ENCODE results near the gene MACF1. TPM values are rescaled to one million over a fixed set of nuclear protein-coding genes. Genes with fewer than 3 reads are reported as not detected.
"Not testable (repeated sequence)": the region's sequence is repeated elsewhere in the genome, so short reads cannot be mapped to it uniquely, and the experiment has no call there.

MACF1 gene
- total RNA-seq, 1 donor from 2014 or later: 185 TPM

GRCh38 chr1:39438042-39438441 lies 233.5 kb downstream of the MACF1 start:
- Mint-ChIP-seq H3K27me3 (ENCODE audit: low read depth) (no peaks in the 10 kb centered on the region), H3K4me1 (peaks cover 6% of the 10 kb centered on the region), H3K9me3 (no peaks in the 10 kb centered on the region), H3K27ac (ENCODE audit: unreplicated experiment) (peak overlapping the region; percentile 31), H3K4me3 (no peak overlapping the region), H3K36me3 (ENCODE audit: low read depth) (peaks cover 24% of the 10 kb centered on the region)
- no peak for DNase-seq (ENCODE audit: low read depth, low spot score)
- TF ChIP-seq, protein P1, sequence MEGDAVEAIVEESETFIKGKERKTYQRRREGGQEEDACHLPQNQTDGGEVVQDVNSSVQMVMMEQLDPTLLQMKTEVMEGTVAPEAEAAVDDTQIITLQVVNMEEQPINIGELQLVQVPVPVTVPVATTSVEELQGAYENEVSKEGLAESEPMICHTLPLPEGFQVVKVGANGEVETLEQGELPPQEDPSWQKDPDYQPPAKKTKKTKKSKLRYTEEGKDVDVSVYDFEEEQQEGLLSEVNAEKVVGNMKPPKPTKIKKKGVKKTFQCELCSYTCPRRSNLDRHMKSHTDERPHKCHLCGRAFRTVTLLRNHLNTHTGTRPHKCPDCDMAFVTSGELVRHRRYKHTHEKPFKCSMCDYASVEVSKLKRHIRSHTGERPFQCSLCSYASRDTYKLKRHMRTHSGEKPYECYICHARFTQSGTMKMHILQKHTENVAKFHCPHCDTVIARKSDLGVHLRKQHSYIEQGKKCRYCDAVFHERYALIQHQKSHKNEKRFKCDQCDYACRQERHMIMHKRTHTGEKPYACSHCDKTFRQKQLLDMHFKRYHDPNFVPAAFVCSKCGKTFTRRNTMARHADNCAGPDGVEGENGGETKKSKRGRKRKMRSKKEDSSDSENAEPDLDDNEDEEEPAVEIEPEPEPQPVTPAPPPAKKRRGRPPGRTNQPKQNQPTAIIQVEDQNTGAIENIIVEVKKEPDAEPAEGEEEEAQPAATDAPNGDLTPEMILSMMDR (conservative IDR thresholded peaks at IDR 0.05): no peak

GRCh38 chr1:39440856-39441255 lies 236.4 kb downstream of the MACF1 start:
- no peak for DNase-seq (ENCODE audit: low read depth, low spot score)
- H3K4me1 Mint-ChIP-seq: peaks cover 6% of the 10 kb centered on the region
- H3K27ac Mint-ChIP-seq (ENCODE audit: unreplicated experiment): no peak overlapping the region
- TF ChIP-seq, protein P1 (conservative IDR thresholded peaks at IDR 0.05): no peak
- H3K9me3 Mint-ChIP-seq: no peaks in the 10 kb centered on the region
- H3K4me3 Mint-ChIP-seq: no peak overlapping the region
- H3K36me3 Mint-ChIP-seq (ENCODE audit: low read depth): peaks cover 38% of the 10 kb centered on the region
- H3K27me3 Mint-ChIP-seq (ENCODE audit: low read depth): no peaks in the 10 kb centered on the region

DNA sequence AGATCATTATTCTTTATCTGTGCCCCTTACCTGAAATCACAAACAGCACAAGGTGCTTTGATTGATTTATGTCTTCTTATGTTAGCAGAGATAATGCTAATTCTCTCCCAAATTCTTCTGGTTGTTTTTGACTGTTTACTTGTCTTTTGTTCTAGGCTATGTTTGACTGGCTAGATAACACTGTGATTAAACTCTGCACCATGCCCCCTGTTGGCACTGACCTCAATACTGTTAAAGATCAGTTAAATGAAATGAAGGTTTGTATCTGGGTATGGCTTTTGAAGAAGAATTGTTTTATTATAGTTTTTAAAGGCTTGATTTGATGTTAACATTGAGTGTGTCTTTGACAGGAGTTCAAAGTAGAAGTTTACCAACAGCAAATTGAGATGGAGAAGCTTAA lies 237.3 kb downstream of the MACF1 start:
- Mint-ChIP-seq H3K36me3 (ENCODE audit: low read depth) (peaks cover 35% of the 10 kb centered on the region), H3K9me3 (no peaks in the 10 kb centered on the region), H3K27me3 (ENCODE audit: low read depth) (no peaks in the 10 kb centered on the region), H3K27ac (ENCODE audit: unreplicated experiment) (no peak overlapping the region), H3K4me1 (peaks cover 6% of the 10 kb centered on the region), H3K4me3 (no peak overlapping the region)
- no peak for DNase-seq (ENCODE audit: low read depth, low spot score)
- TF ChIP-seq, protein P1 (conservative IDR thresholded peaks at IDR 0.05): no peak

- Mint-ChIP-seq H3K4me1 (no peaks in the 10 kb centered on the region), H3K27me3 (ENCODE audit: low read depth) (no peaks in the 10 kb centered on the region), H3K4me3 (no peak overlapping the region), H3K36me3 (ENCODE audit: low read depth) (peaks cover 38% of the 10 kb centered on the region), H3K27ac (ENCODE audit: unreplicated experiment) (no peak overlapping the region), H3K9me3 (no peaks in the 10 kb centered on the region)
- DNase-seq (ENCODE audit: low read depth, low spot score): no peak
- TF ChIP-seq, protein P1 (conservative IDR thresholded peaks at IDR 0.05): no peak
Observed at GRCh38 chr1:39445573-39445972, 241.1 kb downstream of the MACF1 start.

GRCh38 chr1:39446986-39447567 lies 242.6 kb downstream of the MACF1 start:
- Mint-ChIP-seq H3K9me3 (no peaks in the 10 kb centered on the region), H3K27ac (ENCODE audit: unreplicated experiment) (no peak overlapping the region), H3K4me1 (no peaks in the 10 kb centered on the region), H3K27me3 (ENCODE audit: low read depth) (no peaks in the 10 kb centered on the region), H3K4me3 (no peak overlapping the region), H3K36me3 (ENCODE audit: low read depth) (peaks cover 39% of the 10 kb centered on the region)
- no peak for DNase-seq (ENCODE audit: low read depth, low spot score)
- TF ChIP-seq, protein P1 (conservative IDR thresholded peaks at IDR 0.05): no peak

GRCh38 chr1:39450041-39450440 lies 245.5 kb downstream of the MACF1 start:
- not testable (repeated sequence) for H3K27me3 Mint-ChIP-seq (ENCODE audit: low read depth); H3K9me3 Mint-ChIP-seq; H3K27ac Mint-ChIP-seq (ENCODE audit: unreplicated experiment); DNase-seq (ENCODE audit: low read depth, low spot score); H3K4me1 Mint-ChIP-seq; H3K4me3 Mint-ChIP-seq
- peaks cover 30% of the 10 kb centered on the region for H3K36me3 Mint-ChIP-seq (ENCODE audit: low read depth)
